H1 (cell line): ENCODE measurements around the gene MACF1. TPM values are rescaled to one million over a fixed set of nuclear protein-coding genes. Genes with fewer than 3 reads are reported as not detected.

Experiments used
- CTCF ChIA-PET: fragments of 300-600 bp; sonication (Branson Sonifier 250); formaldehyde crosslinking; loops from one replicate; lab custom pipeline; 2021; ENCODE audit not compliant: partially characterized antibody; lab: Charles Lee
- POLR2A ChIA-PET: fragments of 300-600 bp; sonication (Branson Sonifier 250); formaldehyde crosslinking; loops from one replicate; lab custom pipeline; 2021; ENCODE audit warnings: inconsistent platforms; ENCODE audit not compliant: partially characterized antibody; lab: Charles Lee
- DNase-seq, 2 experiments: peaks; one replicate each; pipeline versions ENCODE4 v3.0.0 to v3.0.0-alpha.2; 2010 to 2022; ENCODE audit warnings: low spot score in 2 of 2, low read depth in 1 of 2, mixed read lengths in 1 of 2
- FAIRE-seq: peaks from 2 replicates; lab custom pipeline; 2011; peaks lifted over from hg19 to GRCh38; lab: Jason Lieb, UNC
- H2AFZ ChIP-seq: 2 replicates; pipeline ENCODE4 v1.8.1; 2012; ENCODE audit warnings: low read length, inconsistent platforms
- H2AK5ac ChIP-seq: 2 replicates; pipeline ENCODE4 v1.6.1; 2013; ENCODE audit warnings: low read depth, low read length
- H2BK120ac ChIP-seq: replicated peaks from 2 replicates; pipeline ENCODE3; 2013; ENCODE audit warnings: low read depth, low read length, inconsistent platforms
- H2BK12ac ChIP-seq: 2 replicates; pipeline ENCODE4 v1.6.1; 2013; ENCODE audit warnings: low read depth, low read length
- H2BK15ac ChIP-seq: 2 replicates; pipeline ENCODE4 v1.6.1; 2013; ENCODE audit warnings: low read length
- H2BK20ac ChIP-seq: 2 replicates; pipeline ENCODE4 v1.6.1; 2013; ENCODE audit warnings: low read length
- H2BK5ac ChIP-seq: 2 replicates; pipeline ENCODE4 v1.6.1; 2013; ENCODE audit warnings: low read depth, low read length
- H3K14ac ChIP-seq: 2 replicates; pipeline ENCODE4 v1.6.1; 2013; ENCODE audit warnings: inconsistent platforms; ENCODE audit not compliant: insufficient read length
- H3K18ac ChIP-seq: 2 replicates; pipeline ENCODE4 v1.6.1; 2013; ENCODE audit warnings: low read length; ENCODE audit errors: extremely low read depth
- H3K23ac ChIP-seq: 2 replicates; pipeline ENCODE4 v1.6.1; 2013; ENCODE audit warnings: inconsistent platforms; ENCODE audit not compliant: insufficient read length
- H3K23me2 ChIP-seq: 2 replicates; pipeline ENCODE4 v1.6.1; 2013; ENCODE audit warnings: low read depth, low read length
- H3K27ac ChIP-seq: 2 replicates; pipeline ENCODE4 v1.6.1; 2011; ENCODE audit warnings: low read depth, low read length, inconsistent platforms
- H3K27me3 ChIP-seq, 4 experiments: replicated peaks in 1 of 4; 1 replicate in 1 of 4; 2 replicates in 3 of 4; pipeline versions ENCODE4 v1.6.1 to v1.8.1; 2011 to 2013; ENCODE audit warnings: low read length in 3 of 4, mild to moderate bottlenecking in 3 of 4, inconsistent platforms in 2 of 4, mixed read lengths in 2 of 4, moderate library complexity in 1 of 4; ENCODE audit not compliant: control insufficient read depth in 3 of 4, insufficient read depth in 3 of 4; ENCODE audit errors: extremely low read depth in 1 of 4
- H3K36me3 ChIP-seq, 4 experiments: 2 replicates each; pipeline versions ENCODE4 v1.6.1 to v1.8.1; 2011 to 2013; ENCODE audit warnings: mild to moderate bottlenecking in 4 of 4, low read length in 3 of 4, moderate library complexity in 2 of 4, control low read depth in 1 of 4, inconsistent platforms in 1 of 4; ENCODE audit not compliant: insufficient read depth in 4 of 4, control insufficient read depth in 2 of 4
- H3K4ac ChIP-seq: replicated peaks from 2 replicates; pipeline ENCODE3; 2013; ENCODE audit warnings: low read length, low read depth, mixed read lengths, inconsistent platforms; ENCODE audit not compliant: insufficient read length
- H3K4me1 ChIP-seq, 4 experiments: replicated peaks in 1 of 4; 1 replicate in 1 of 4; 2 replicates in 3 of 4; pipeline versions ENCODE4 v1.6.1 to v1.8.1; 2011 to 2013; ENCODE audit warnings: low read length in 3 of 4, inconsistent platforms in 2 of 4, mixed read lengths in 1 of 4; ENCODE audit not compliant: insufficient read depth in 4 of 4, control insufficient read depth in 3 of 4
- H3K4me2 ChIP-seq, 2 experiments: 2 replicates each; pipeline versions ENCODE4 v1.6.1 to v1.8.1; 2011 to 2013; ENCODE audit warnings: low read depth in 2 of 2, low read length in 2 of 2, control low read depth in 1 of 2, inconsistent platforms in 1 of 2, mild to moderate bottlenecking in 1 of 2; ENCODE audit not compliant: insufficient read depth in 1 of 2
- H3K4me3 ChIP-seq, 4 experiments: fragments of 200-600, 300-600 bp in 1 of 4; sonication (generic), shearing (Covaris generic), sonication (Bioruptor Twin) in 1 of 4; 2 replicates each; pipeline versions ENCODE4 v1.5.1 to v1.8.1; 2011 to 2016; ENCODE audit warnings: low read length in 4 of 4, low read depth in 3 of 4, control low read depth in 2 of 4, inconsistent platforms in 2 of 4, mild to moderate bottlenecking in 2 of 4, mixed read lengths in 1 of 4, moderate library complexity in 1 of 4; ENCODE audit not compliant: insufficient read depth in 2 of 4; ENCODE audit errors: extremely low read depth in 1 of 4
- H3K56ac ChIP-seq: replicated peaks from 2 replicates; pipeline ENCODE3; 2013; ENCODE audit warnings: low read depth, mild to moderate bottlenecking, mixed read lengths, low read length, inconsistent platforms; ENCODE audit not compliant: insufficient read length
- H3K79me1 ChIP-seq: 2 replicates; pipeline ENCODE4 v1.6.1; 2013; ENCODE audit warnings: low read depth, low read length, control low read depth
- H3K79me2 ChIP-seq, 2 experiments: 2 replicates each; pipeline versions ENCODE4 v1.6.1 to v1.8.1; 2012 to 2013; ENCODE audit warnings: low read length in 2 of 2, mild to moderate bottlenecking in 2 of 2, inconsistent platforms in 1 of 2; ENCODE audit not compliant: insufficient read depth in 2 of 2, control insufficient read depth in 1 of 2
- H3K9ac ChIP-seq, 4 experiments: replicated peaks in 1 of 4; 1 replicate in 1 of 4; 2 replicates in 3 of 4; pipeline versions ENCODE4 v1.6.1 to v1.8.1; 2011 to 2013; ENCODE audit warnings: low read depth in 3 of 4, low read length in 3 of 4, control low read depth in 2 of 4, mild to moderate bottlenecking in 2 of 4, moderate library complexity in 2 of 4, inconsistent platforms in 1 of 4; ENCODE audit errors: extremely low read depth in 1 of 4
- H3K9me3 ChIP-seq, 2 experiments: 2 replicates each; pipeline versions ENCODE4 v1.6.1 to v1.8.1; 2012 to 2013; ENCODE audit warnings: mild to moderate bottlenecking in 2 of 2, moderate library complexity in 2 of 2, control low read depth in 1 of 2, inconsistent platforms in 1 of 2, low read depth in 1 of 2, low read length in 1 of 2, mixed read lengths in 1 of 2; ENCODE audit not compliant: insufficient read depth in 2 of 2
- H4K20me1 ChIP-seq, 2 experiments: replicated peaks in 1 of 2; 2 replicates each; pipeline versions ENCODE3 to v1.8.1; 2011 to 2013; ENCODE audit warnings: inconsistent platforms in 2 of 2, low read length in 2 of 2, mild to moderate bottlenecking in 1 of 2; ENCODE audit not compliant: insufficient read depth in 2 of 2, control insufficient read depth in 1 of 2
- H4K5ac ChIP-seq: 2 replicates; pipeline ENCODE4 v1.6.1; 2013; ENCODE audit warnings: low read length, low read depth, mixed read lengths, inconsistent platforms; ENCODE audit not compliant: insufficient read length
- H4K8ac ChIP-seq: 2 replicates; pipeline ENCODE4 v1.8.0; 2013; ENCODE audit warnings: mild to moderate bottlenecking, moderate library complexity, low read length, inconsistent platforms; ENCODE audit not compliant: insufficient read depth; ENCODE audit errors: extremely low read depth
- H4K91ac ChIP-seq: replicated peaks from 2 replicates; pipeline ENCODE3; 2013; ENCODE audit warnings: low read length, mixed read lengths, inconsistent platforms; ENCODE audit not compliant: insufficient read length
- GTF2F1 ChIP-seq: IDR thresholded peaks from 2 replicates; pipeline ENCODE4 v1.6.1; 2012; ENCODE audit warnings: low read depth, low read length, improper control_type of control experiment, borderline replicate concordance
- JUND ChIP-seq: IDR thresholded peaks from 2 replicates; pipeline ENCODE4 v1.6.1; 2011; ENCODE audit warnings: mild to moderate bottlenecking, improper control_type of control experiment, low read length
- RBBP5 ChIP-seq: IDR thresholded peaks from 2 replicates; pipeline ENCODE4 v1.7.1; 2012; ENCODE audit warnings: low read depth, mild to moderate bottlenecking, inconsistent platforms, low read length, moderate library complexity, borderline replicate concordance
- SIX5 ChIP-seq: IDR thresholded peaks from 2 replicates; pipeline ENCODE4 v1.6.1; 2011; ENCODE audit warnings: mild to moderate bottlenecking, low read depth, low read length
- SP2 ChIP-seq: IDR thresholded peaks from 2 replicates; pipeline ENCODE4 v1.6.1; 2012; ENCODE audit warnings: mild to moderate bottlenecking, low read length, inconsistent platforms
- TCF12 ChIP-seq: IDR thresholded peaks from 2 replicates; pipeline ENCODE4 v1.6.1; 2011; ENCODE audit warnings: low read depth, mild to moderate bottlenecking, low read length
- WGBS, 2 experiments: shearing (Covaris generic) in 1 of 2; methylation state at CpG; one replicate each; pipeline versions ENCODE4 v1.1.6 to v1.1.7; 2013 to 2015; ENCODE audit warnings: low lambda C conversion rate in 2 of 2, mixed read lengths in 2 of 2, inconsistent platforms in 1 of 2, low coverage in 1 of 2, missing lambda C conversion rate in 1 of 2; ENCODE audit not compliant: insufficient replicate concordance in 2 of 2, insufficient coverage in 1 of 2, insufficient read length in 1 of 2; ENCODE audit errors: extremely low coverage in 1 of 2, missing lambda C conversion rate in 1 of 2; 5-methylcytosine and 5-hydroxymethylcytosine counted together
- polyA plus RNA-seq, 7 experiments: library from polyadenylated mRNA; depleted of rRNA in 3 of 7; stranded (reverse) in 5 of 7; unstranded in 2 of 7; fragments of >200 nt in 5 of 7; fragments of 200-250 nt in 2 of 7; gene quantifications; 1 replicate in 5 of 7; 2 replicates in 1 of 7; 4 replicates in 1 of 7; pipeline versions ENCODE4 v1.2.1 to v1.2.3, GENCODE V29; 2011 to 2013; ENCODE audit warnings: missing spikeins in 2 of 7, mixed read lengths in 2 of 7
- total RNA-seq: library from RNA; stranded (reverse); fragmentation: NEBNext Ultra II Directional; extraction: Animal tissue kit (Norgen Biotek cat#: 25700); gene quantifications from 2 replicates; pipeline ENCODE4 v1.2.1, GENCODE V29; 2021

Gene MACF1
- total and polyA plus RNA-seq, 2 of the 8 experiments (the other 6 are each of a cell fraction or from before 2014, with no cell fraction given): 59.8 to 285 TPM

- Histone ChIP-seq H4K20me1 (peaks cover 0 to 13% of the 10 kb centered on the region in 2 experiments), H2BK12ac (peak overlapping the region; percentile 98), H4K5ac (peak overlapping the region; percentile 2), H3K79me2 (peaks cover 21 to 90% of the 10 kb centered on the region in 2 experiments), H2BK5ac (peak overlapping the region; percentile 93), H3K9ac (peak overlapping the region in 3 of 4 experiments; percentile 1 to 35 (median 31); a peak in 4 of 7 replicates), H3K4me2 (peak overlapping the region; percentile 67 to 77), H3K79me1 (peaks cover 2% of the 10 kb centered on the region; the same call in 1 of the 2 replicates), H3K27me3 (no peaks in the 10 kb centered on the region), H3K4ac (no peak overlapping the region), H3K36me3 (no peaks in the 10 kb centered on the region), H3K56ac (no peak overlapping the region), H3K27ac (peak overlapping the region; percentile 48; the same call in 1 of the 2 replicates), H2BK15ac (0 out of 2 replicates have a peak overlapping the region, but pooled peaks have one; percentile 65), H2BK20ac (peak overlapping the region; percentile 66), H4K91ac (peak overlapping the region; percentile 42), H3K9me3 (no peaks in the 10 kb centered on the region), H2AK5ac (peak overlapping the region; percentile 84; the same call in 1 of the 2 replicates), H3K23me2 (peaks cover 10% of the 10 kb centered on the region), H3K4me3 (peak overlapping the region; percentile 21 to 44 (median 34); a peak in 7 of 8 replicates), H3K14ac (no peak overlapping the region), H3K23ac (no peak overlapping the region), H3K18ac (peak overlapping the region; percentile 80), H2BK120ac (no peak overlapping the region), H2AFZ (no peak overlapping the region), H4K8ac (peak overlapping the region; percentile 58; the same call in 1 of the 2 replicates), H3K4me1 (peaks cover 13 to 31% (median 22%) of the 10 kb centered on the region in 4 experiments; a peak in 6 of 7 replicates)
- ChIA-PET POLR2A (interaction anchor here (1.0 to 4.0 kb wide), 13 partner anchors 9 to 169 kb away, joined by 3 to 40 read pairs (median 8); partner anchors contain the start of gene AKIRIN1), CTCF (interaction anchor here (0.6 to 9.5 kb wide), 11 partner anchors 10 to 107 kb away, joined by 3 to 97 read pairs (median 5); no protein-coding TSS in a partner anchor)
- no peak for FAIRE-seq
- 47% methylated on average over 1 of the region's 1 CpG; no CpG with 5 or more reads in 1 of the 2 experiments for WGBS, 2 experiments
- DNase-seq: no peak
- TF ChIP-seq GTF2F1 (no peak), RBBP5 (no peak), JUND (0 out of 2 replicates have a peak, but pooled peaks have one; percentile 26), SIX5 (no peak), TCF12 (no peak), SP2 (no peak)
These were observed 45.1 kb upstream of the MACF1 start for GRCh38 chr1:39159224-39160036.
